Vagina (tissue), 2 donors: ENCODE measurements around the gene SBF2.

ENCODE experiments used
- POLR2A ChIP-seq, 2 donors: fragments of 450-650 bp; IDR thresholded peaks; one replicate each; pipeline ENCODE4 v1.6.1; 2017; ENCODE audit warnings: antibody characterized with exemption in 2 of 2, mild to moderate bottlenecking in 2 of 2, moderate library complexity in 2 of 2
- POLR2AphosphoS5 ChIP-seq, 2 donors: sonication (generic); formaldehyde crosslinking; IDR thresholded peaks; one replicate each; pipeline ENCODE4 v1.9.0; 2017; ENCODE audit warnings: antibody characterized with exemption in 2 of 2, mild to moderate bottlenecking in 2 of 2, low read depth in 1 of 2; ENCODE audit not compliant: insufficient read depth in 1 of 2
- TF ChIP-seq, protein P1 (sequence below), 3 experiments: fragments of 450-650 bp in 2 of 3; fragments of 200-600 bp in 1 of 3; sonication (generic) in 1 of 3; IDR thresholded peaks; one replicate each; pipeline ENCODE4 v1.5.1; 2017 to 2019; ENCODE audit warnings: antibody characterized with exemption in 3 of 3, mild to moderate bottlenecking in 2 of 3, moderate library complexity in 2 of 3

DNA sequence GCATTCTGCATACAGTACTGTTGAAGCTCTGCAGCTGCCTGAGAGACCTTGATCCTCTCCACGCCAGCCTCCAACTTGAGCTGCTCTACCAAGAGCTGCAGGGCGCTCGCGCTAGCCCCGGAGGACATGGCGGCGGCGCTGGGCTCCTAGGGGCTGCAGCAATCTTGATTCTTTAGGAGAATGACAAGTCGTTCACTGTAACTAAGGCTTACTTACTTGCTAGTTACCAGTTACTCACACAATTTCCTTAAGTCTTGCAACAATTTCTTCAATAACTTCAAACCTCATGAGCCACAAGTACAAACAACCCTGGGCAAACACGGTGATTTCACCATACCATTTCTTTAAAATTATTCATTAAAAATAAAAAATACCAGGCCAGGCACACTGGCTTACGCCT is 21.9 kb downstream of the SBF2 start:
- TF ChIP-seq POLR2A (IDR thresholded peaks at IDR 0.05), result no peak
- TF ChIP-seq, protein P1, sequence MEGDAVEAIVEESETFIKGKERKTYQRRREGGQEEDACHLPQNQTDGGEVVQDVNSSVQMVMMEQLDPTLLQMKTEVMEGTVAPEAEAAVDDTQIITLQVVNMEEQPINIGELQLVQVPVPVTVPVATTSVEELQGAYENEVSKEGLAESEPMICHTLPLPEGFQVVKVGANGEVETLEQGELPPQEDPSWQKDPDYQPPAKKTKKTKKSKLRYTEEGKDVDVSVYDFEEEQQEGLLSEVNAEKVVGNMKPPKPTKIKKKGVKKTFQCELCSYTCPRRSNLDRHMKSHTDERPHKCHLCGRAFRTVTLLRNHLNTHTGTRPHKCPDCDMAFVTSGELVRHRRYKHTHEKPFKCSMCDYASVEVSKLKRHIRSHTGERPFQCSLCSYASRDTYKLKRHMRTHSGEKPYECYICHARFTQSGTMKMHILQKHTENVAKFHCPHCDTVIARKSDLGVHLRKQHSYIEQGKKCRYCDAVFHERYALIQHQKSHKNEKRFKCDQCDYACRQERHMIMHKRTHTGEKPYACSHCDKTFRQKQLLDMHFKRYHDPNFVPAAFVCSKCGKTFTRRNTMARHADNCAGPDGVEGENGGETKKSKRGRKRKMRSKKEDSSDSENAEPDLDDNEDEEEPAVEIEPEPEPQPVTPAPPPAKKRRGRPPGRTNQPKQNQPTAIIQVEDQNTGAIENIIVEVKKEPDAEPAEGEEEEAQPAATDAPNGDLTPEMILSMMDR (IDR thresholded peaks at IDR 0.05), result no peak
- TF ChIP-seq POLR2AphosphoS5 (IDR thresholded peaks at IDR 0.05; ENCODE audit: insufficient read depth in 1 of 2, low read depth in 1 of 2), result no peak
